GM21529 (cell line): ENCODE measurements around the gene ABCB9.
A peak's percentile ranks its signal among the peaks of the same experiment; 100 is the strongest.

Experiments used
- ATAC-seq: cut with Tn5 transposase; IDR thresholded peaks from one replicate; pipeline ENCODE4 v1.9.1; 2021; ENCODE audit not compliant: unreplicated experiment

The ABCB9 gene

DNA sequence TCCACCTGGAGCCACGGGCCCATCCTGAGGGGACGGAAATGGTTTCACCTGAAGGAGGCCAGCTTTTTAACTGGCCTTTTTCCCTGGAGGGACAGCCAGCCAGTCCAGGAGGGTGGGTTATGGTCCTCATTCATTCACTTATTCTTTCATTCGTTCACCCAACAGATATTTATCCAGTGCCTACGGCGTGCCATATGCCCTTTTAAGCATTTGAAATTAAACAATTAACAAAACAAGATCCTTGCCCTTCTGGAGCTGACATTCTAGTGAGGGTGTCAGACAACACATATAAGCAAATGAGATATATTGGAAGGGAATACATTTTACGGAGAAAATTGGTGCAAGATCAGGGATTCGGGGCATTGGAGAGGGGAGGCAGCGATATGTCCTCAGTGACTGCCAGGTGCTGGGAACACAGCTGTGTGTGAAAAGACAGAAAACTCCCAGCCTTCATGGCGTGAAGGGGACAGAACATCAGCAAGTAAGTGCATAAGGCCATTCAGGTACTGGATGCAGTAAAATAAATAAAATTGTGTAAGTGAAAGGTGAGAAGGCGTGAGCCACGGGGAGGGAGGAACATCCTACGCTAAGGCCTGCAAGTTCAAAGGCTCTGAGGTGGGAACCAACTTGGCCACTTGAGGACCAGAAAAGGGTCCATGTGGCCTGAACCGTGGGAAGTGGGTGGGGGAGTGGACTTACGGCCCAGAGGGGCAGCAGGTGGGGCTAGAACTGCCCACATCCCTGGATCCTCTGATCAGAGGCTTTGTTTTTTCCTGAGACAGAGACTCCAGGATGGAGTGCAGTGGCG is 684 bp upstream of the ABCB9 start:
- ATAC-seq: no peak

DNA sequence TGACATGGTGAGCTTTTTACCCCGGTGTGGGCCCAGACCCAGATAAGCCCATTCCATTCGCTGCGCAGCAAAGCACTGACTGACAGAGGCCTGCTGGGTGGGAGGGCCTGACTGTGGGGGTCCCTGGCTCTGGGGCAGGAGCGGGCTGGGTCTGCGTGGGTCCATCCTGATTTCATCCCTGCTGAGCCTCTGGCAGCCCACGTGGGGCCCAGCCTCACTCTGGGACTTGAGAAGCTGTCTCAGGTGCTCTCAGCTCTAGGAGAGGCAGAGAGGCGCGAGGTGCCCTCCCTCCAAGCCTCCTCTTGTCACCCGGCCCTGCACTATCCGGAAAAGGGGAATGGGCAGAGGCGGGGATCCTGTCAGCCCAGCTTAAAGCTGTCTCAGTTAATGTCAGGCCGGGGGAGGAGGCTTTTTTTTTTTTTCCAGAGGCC is 927 bp downstream of the ABCB9 start:
- ATAC-seq: no peak

GRCh38 chr12:122964439-122965257 is 1.6 kb downstream of the ABCB9 start:
- ATAC-seq: no peak

- ATAC-seq: no peak
These were observed 2.4 kb downstream of the ABCB9 start for GRCh38 chr12:122963941-122964265.

- ATAC-seq: no peak
These were observed 4.5 kb downstream of the ABCB9 start for GRCh38 chr12:122961531-122962329.

DNA sequence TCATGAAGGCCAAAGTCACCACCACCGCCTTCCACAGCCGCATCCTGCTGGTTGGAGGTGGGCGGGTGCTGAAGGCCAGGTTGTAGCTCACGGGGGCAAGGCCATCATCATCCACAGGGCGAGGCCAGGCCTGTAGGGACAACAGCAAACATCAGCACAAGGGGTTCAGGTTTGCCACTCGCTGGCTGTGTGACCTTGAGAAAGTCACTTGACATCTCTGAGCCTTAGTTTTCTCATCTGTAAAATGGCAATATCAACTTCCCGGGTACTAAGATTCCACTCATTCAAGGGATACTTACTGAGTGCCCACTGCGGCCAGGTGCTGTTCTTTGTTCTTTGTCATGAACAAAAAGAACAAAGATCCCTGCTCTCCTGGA is 6.1 kb downstream of the ABCB9 start:
- no peak for ATAC-seq

DNA sequence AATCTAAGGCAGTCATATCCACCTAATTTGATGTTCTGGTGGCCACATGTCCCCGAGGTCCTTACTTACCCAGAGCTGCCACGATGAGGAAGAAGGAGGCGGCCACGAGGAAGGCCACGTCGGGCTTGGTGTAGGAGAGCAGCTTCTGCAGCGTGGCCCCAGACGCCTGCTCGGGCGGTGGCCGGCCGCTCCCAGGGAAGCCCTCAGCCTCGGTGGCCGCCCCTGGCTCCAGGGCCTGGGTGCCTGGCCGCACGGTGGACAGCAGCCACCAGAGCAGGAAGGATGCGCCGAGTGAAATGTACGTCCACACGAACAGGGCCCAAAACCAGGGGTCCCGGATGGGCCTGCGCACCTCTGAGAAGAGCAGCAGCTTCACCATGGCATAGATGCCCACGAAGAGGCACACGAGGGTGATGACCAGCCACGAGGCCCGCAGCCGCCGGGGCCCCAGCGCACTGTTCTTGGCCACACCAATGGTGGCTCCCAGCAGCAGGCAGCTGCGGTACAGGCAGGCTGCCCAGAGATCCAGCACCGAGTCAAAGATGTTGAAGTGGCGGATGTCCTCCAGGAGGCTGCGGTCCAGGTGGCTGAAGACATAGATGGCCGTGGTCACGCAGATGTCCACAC is 6.6 kb downstream of the ABCB9 start:
- ATAC-seq: no peak

DNA sequence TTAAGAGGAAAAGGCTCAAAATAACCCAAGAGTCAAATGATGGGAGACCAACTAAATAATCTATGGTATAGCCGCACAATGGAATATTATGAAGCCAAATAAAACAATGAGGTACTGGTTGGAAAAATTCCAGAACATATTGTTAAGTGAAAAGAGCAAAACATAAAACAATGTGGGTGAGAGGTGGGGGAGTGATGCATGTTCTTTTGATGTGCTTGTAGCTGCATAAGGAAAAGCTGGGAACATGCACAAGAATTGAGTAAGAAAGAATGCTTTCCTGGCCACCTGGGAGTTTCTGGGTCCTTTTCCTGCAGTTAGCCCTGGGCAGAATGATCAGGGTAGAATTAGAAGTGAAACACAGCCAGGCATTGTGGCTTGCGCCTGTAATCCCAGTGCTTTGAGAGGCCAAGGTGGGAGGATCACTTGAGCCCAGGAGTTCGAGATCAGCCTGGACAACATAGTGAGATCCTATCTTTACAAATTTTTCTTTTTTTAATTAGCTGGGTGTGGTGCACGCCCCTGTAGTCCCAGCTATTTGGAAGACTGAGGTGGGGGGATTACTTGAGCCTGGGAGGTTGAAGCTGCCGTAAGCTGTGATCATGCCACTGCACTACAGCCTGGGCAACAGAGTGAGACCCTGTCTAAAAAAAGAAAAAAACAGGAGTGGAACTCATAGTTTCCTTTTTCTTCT is 7.9 kb downstream of the ABCB9 start:
- no peak for ATAC-seq

DNA sequence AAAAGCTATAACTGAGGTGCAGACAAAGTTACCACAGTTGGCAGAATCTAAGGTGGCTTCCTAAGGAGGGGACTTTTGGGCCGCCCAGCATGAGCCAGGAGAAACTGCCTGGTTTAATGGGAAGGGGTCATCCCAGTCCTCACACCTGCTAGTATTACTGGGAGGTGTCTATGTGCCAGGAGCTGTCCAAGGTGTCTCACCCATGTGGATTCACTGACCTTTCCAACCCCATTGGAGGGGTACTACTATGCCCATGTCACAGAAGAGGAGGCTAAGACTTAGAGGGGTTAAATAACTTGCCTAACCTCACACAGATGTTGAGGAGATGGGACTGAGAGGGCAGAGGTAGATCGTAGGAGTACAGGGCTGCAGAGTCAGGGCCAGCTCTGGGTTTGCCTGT is 10.2 kb downstream of the ABCB9 start:
- no peak for ATAC-seq

DNA sequence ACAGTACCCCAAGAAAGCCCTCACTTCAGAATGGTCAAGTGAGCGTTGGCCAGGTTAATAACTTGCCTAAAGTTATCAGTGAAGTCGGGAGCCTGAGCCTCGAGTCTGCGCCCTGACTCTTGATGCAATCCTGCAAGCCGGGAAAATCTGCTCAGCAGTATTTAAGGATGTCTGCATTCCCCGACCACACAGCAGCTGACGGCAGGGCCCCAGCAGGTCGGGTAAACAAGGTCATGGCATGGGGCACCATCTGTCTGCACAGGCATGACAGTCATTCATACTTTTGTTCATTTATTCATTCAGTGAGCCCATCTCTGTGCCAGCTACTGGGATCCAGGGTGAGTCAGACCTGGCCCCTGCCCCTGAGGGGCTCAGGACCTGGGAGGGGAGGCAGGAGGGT is 11.1 kb downstream of the ABCB9 start:
- no peak for ATAC-seq

DNA sequence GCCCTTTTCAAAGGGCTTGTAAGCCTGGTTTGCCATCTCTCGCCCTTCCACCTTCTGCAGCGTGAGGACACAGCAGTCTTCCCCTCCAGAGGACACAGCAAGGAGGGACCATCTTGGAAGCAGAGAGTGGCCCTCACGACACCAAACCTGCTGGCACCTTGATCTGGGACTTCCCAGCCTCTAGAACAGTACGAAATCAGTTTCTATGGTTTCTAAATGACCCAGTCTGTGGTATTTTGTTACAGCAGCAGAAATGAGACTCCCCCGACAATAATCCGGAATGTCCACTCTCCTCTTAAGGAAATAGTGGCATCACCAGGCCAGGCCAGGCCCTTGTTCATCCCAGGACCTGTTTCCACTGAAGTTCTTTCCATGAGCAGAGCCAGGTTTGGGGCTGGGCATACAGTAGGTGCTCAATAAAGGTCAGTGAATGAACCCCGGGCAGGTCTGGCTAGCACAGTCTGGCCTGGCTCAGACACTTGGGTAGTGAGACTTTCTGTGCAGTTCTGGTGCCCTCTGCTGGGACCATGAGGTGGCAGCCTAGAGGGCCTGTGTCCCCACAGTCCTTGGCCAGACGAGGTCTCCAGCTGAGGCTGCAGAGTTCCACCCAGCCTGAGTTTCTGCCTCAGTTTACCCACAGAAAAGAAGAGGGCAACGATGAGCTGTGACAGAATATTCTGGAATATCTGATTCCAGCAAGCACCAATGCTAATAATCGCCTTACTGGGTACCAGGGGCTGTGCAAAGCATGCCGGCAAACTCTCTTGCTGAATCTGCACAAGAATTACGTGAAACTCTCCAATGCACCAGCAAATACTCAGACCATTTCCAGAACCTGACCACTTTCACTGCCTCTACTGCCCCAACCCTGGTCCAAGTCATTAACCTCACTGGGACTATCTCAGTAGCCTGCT is 14.0 kb downstream of the ABCB9 start:
- ATAC-seq: no peak

GRCh38 chr12:122951406-122951805 is 14.9 kb downstream of the ABCB9 start:
- ATAC-seq: no peak

DNA sequence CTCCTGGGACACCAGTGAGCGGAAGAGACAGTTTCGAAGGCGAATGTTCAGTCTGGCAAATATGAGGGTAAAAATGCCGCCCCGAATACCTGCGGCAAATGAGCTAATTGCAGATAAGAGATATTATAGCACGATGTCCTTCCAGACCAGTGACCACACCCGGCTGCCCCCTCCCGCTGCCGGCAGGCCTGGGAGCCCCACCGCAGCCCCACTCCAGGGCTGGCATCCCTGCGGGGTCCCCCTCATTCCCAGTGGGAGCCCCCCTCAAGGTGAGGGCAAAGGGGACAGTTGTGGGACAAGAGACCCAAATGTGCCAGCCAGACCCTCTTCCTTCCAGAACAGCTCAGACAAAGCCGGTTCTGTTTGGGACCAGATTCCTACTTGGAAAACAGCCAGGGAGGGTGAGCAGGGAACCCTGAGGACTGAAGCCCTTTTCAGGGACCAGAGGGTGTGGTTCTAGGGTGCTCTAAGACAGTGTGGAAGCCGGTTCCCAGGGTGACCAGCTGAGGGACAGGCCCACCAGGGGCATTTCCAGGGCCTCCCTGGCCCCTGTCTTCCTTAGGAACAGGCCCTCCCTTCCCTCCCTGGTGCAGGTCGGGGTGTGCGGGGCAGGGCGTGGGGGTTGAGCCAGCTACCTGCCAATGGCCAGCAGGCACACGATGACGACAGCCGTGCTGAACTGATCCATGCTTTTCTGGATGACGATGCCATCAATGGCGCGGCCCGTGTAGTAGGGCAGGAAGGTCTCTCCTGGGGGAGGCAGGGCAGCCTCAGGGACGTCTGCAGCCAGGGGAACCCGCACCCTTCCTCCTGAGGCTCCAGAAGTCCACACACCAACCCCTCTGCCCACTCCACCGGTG is 16.2 kb downstream of the ABCB9 start:
- ATAC-seq: no peak

DNA sequence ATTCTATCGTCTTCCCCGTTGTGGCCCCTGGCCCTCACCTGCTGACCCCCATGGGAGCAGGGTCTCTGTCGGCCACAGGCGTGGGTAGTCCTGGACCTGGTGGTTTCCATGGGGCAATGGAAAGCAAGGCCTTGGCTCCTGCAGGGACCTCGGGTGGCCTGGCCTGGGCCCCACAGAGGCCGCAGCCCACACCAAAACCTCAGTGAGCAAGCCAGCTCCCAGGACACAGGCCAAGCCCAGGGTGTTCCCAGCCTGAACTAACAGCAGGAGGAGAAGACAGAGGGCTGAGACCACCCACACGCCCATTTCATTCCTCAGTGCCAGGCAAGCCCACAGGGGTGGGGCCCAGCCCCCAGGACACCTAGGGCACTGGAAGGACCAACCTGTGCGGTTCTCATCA is 16.9 kb downstream of the ABCB9 start:
- no peak for ATAC-seq

GRCh38 chr12:122948605-122949004 is 17.7 kb downstream of the ABCB9 start:
- no peak for ATAC-seq

DNA sequence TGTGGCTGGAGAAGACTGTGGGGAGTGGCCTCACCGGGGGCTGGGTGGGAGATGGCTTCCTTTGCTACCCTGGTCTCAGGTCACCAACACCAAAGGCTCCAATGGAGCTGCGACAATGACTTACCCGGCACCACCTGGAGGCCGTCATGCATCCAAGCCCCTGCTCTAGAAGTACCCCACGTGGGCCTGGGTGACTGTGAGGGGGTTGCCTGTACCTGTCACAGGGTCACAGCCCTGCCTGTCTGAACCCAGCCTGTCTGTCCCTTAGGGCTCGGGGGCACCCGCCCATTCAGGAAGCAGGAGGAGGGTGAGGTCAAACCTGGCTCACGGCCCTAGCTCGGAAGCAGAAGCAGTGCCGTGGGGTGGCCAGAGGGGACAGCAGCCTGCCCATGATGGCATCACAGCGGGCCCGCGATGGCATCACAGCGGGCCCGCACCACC is 18.9 kb downstream of the ABCB9 start:
- no peak for ATAC-seq

GRCh38 chr12:122946690-122947341 is 19.4 kb downstream of the ABCB9 start:
- peak; percentile 59 for ATAC-seq
